Esophagus muscularis mucosa (tissue), 4 donors: ENCODE data around the gene FNDC7. TPM values are rescaled to one million over a fixed set of nuclear protein-coding genes. Genes with fewer than 3 reads are reported as not detected.

ENCODE experiments used
- DNase-seq: peaks from one replicate; pipeline ENCODE4 v3.0.0-alpha.2; 2017; ENCODE audit errors: extremely low spot score
- H3K27ac ChIP-seq, 4 donors: fragments of 200-600 bp; sonication (generic); replicated peaks in 1 of 4; 1 replicate in 3 of 4; 2 replicates in 1 of 4; pipeline ENCODE4 v1.5.1; 2016 to 2019; ENCODE audit warnings: mild to moderate bottlenecking in 1 of 4
- H3K27me3 ChIP-seq, 4 donors: fragments of 200-600 bp; sonication (generic); one replicate each; pipeline versions ENCODE4 v1.5.1 to v1.6.0; 2016 to 2019
- H3K36me3 ChIP-seq, 4 donors: fragments of 200-600 bp; sonication (generic); one replicate each; pipeline ENCODE4 v1.5.1; 2016 to 2019
- H3K4me1 ChIP-seq, 4 donors: fragments of 200-600 bp; sonication (generic); one replicate each; pipeline ENCODE4 v1.5.1; 2016 to 2019
- H3K4me3 ChIP-seq, 4 donors: fragments of 200-600 bp; sonication (generic); 1 replicate in 2 of 4; 2 replicates in 2 of 4; pipeline ENCODE4 v1.5.1; 2016 to 2019; ENCODE audit warnings: mild to moderate bottlenecking in 4 of 4, moderate library complexity in 1 of 4
- H3K9me3 ChIP-seq, 4 donors: fragments of 200-600 bp; sonication (generic); 1 replicate in 3 of 4; 2 replicates in 1 of 4; pipeline ENCODE4 v1.5.1; 2016 to 2019
- CTCF ChIP-seq, 3 experiments: fragments of 200-600 bp in 2 of 3; fragments of 450-650 bp in 1 of 3; sonication (generic) in 2 of 3; IDR thresholded peaks; one replicate each; pipeline ENCODE4 v1.5.1; 2017 to 2019; ENCODE audit warnings: antibody characterized with exemption in 3 of 3, mild to moderate bottlenecking in 2 of 3, moderate library complexity in 1 of 3
- EP300 ChIP-seq: sonication (generic); formaldehyde crosslinking; IDR thresholded peaks from one replicate; pipeline ENCODE4 v1.6.1; 2017; ENCODE audit warnings: antibody characterized with exemption
- POLR2A ChIP-seq: fragments of 450-650 bp; IDR thresholded peaks from one replicate; pipeline ENCODE4 v1.6.1; 2017; ENCODE audit warnings: antibody characterized with exemption, moderate library complexity, mild to moderate bottlenecking, low read depth
- POLR2AphosphoS5 ChIP-seq, 2 donors: sonication (generic); formaldehyde crosslinking; IDR thresholded peaks; one replicate each; pipeline ENCODE4 v1.6.1; 2017; ENCODE audit warnings: antibody characterized with exemption in 2 of 2
- WGBS: methylation state at CpG from one replicate; pipeline ENCODE4 v1.1.5; 2018; 5-methylcytosine and 5-hydroxymethylcytosine counted together
- intact Hi-C: fragments of 100-400 bp; cut with DNase I; formaldehyde crosslinking; loops from one replicate; pipeline ENCODE4 v1.15.1; 2023
- total RNA-seq, 4 donors: library from RNA; depleted of rRNA; stranded (reverse); fragments of >200 nt; gene quantifications; one replicate each; pipeline versions ENCODE4 v1.1.0 to v1.2.1, GENCODE V29; 2016

FNDC7 gene
- total RNA-seq, 4 donors from 2014 or later, result not detected

DNA sequence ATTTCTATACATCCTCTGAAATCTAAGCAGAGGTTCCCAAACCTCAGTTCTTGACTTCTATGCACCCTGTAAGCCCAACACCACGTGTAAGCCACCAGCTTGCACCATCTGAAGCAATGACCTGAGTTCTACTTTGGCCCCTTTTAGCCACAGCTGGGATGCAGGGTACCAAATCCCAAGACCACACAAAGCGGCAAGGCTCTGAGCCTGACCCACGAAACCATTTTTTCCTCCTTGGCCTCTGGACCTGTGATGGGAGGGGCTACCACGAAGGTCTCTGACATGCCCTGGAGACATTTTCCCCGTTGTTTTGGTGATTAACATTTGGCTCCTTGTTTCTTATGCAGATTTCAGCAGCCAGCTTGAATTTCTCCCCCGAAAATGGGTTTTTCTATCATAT is 72.6 kb downstream of the FNDC7 start:
- peaks cover 0 to 16% (median 8%) of the 10 kb centered on the region in 4 donors for H3K9me3 ChIP-seq
- peaks cover 43 to 94% (median 61%) of the 10 kb centered on the region in 4 donors for H3K36me3 ChIP-seq
- DNase-seq, result no peak
- no peaks in the 10 kb centered on the region for H3K27me3 ChIP-seq
- H3K4me1 ChIP-seq, result no peaks in the 10 kb centered on the region
- no peak for TF ChIP-seq POLR2AphosphoS5 (IDR thresholded peaks at IDR 0.05)
- TF ChIP-seq POLR2A, result no peak
- no peak for TF ChIP-seq CTCF (IDR thresholded peaks at IDR 0.05)
- no peak for TF ChIP-seq EP300
- 93% methylated on average over 6 of the region's 6 CpGs for WGBS
- intact Hi-C loops, result no loop called here
- H3K4me3 ChIP-seq, result no peak overlapping the region
- no peak overlapping the region for H3K27ac ChIP-seq

DNA sequence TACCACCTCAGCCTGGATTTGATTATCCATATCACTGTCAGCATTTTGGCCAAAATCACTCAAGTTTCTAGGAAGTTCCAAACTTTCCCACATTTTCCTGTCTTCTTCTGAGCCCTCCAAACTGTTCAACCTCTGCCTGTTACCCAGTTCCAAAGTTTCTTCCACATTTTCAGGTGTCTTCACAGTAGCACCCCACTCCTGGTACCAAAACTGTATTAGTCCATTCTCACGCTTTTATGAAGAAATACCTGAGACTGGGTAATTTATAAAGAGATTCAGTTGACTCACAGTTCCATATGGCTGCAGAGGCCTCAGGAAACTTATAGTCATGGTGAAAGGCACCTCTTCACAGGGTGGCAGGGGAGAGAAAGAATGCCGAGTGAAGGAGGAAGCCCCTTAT is 73.2 kb downstream of the FNDC7 start:
- H3K9me3 ChIP-seq, result peaks cover 0 to 16% (median 8%) of the 10 kb centered on the region in 4 donors
- no peaks in the 10 kb centered on the region for H3K27me3 ChIP-seq
- no peak overlapping the region for H3K4me3 ChIP-seq
- DNase-seq, result no peak
- WGBS, result 100% methylated on average over 2 of the region's 2 CpGs
- intact Hi-C loops, result no loop called here
- H3K4me1 ChIP-seq, result no peaks in the 10 kb centered on the region
- peaks cover 42 to 88% (median 57%) of the 10 kb centered on the region in 4 donors for H3K36me3 ChIP-seq
- TF ChIP-seq POLR2A (no peak), EP300 (no peak), POLR2AphosphoS5 (IDR thresholded peaks at IDR 0.05) (no peak), CTCF (IDR thresholded peaks at IDR 0.05) (no peak)
- H3K27ac ChIP-seq, result no peak overlapping the region

DNA sequence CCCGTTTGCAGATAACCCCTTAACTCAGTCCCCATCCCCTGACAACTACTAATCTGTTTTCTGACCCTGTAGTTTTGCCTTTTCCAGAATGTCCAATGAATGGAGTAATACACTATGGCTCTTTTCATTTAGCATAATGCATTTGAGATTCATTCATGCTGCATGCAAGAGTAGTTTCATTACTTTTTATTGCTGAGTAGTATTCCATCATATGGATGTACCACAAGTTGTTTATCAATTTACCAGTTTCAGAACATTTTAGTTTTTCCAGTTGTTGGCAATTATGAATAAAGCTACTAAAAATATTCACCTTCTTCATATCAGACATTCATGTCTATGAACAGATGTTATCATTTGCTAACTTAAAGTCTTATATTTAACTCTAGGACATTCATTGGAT is 79.1 kb downstream of the FNDC7 start:
- Histone ChIP-seq H3K36me3 (peaks cover 21 to 87% (median 46%) of the 10 kb centered on the region in 4 donors), H3K4me1 (no peaks in the 10 kb centered on the region), H3K27me3 (no peaks in the 10 kb centered on the region), H3K27ac (no peak overlapping the region), H3K9me3 (peaks cover 0 to 14% (median 8%) of the 10 kb centered on the region in 4 donors), H3K4me3 (no peak overlapping the region)
- 88% methylated on average over 1 of the region's 1 CpG for WGBS
- no peak for TF ChIP-seq CTCF (IDR thresholded peaks at IDR 0.05)
- intact Hi-C loops, result loop anchor here (10.0 kb wide), 1 partner anchor 213 kb away; no protein-coding TSS in a partner anchor
- DNase-seq, result no peak

Other genes with a start within 250 kb of the FNDC7 start
- gene EEIG2, start 152.8 kb upstream of the FNDC7 start, total RNA-seq, result 10 to 100 TPM; 11.6 to 17.2 (median 14.4) TPM
- gene HENMT1, start 51.8 kb upstream of the FNDC7 start, total RNA-seq, result 1 to 10 TPM in 3 of 4 donors, under 1 TPM in 1; 0.83 to 3.8 (median 2.3) TPM
- 10 to 100 TPM; 15.9 to 32.4 (median 16.9) TPM for gene PRPF38B, start 20.6 kb upstream of the FNDC7 start, total RNA-seq
- 10 to 100 TPM; 54.8 to 67.7 (median 63.8) TPM for gene STXBP3, start 33.8 kb downstream of the FNDC7 start, total RNA-seq
- 1 to 10 TPM in 3 of 4 donors, under 1 TPM in 1; 0.13 to 7.5 (median 1.5) TPM for gene AKNAD1, start 144.2 kb downstream of the FNDC7 start, total RNA-seq
- 100 to 1,000 TPM in 2 of 4 donors, 10 to 100 TPM in 2; 59.8 to 105 (median 90.9) TPM for gene GPSM2, start 164.1 kb downstream of the FNDC7 start, total RNA-seq